ENCODE results near the gene C11orf24. TPM values are rescaled to one million over a fixed set of nuclear protein-coding genes. Genes with fewer than 3 reads are reported as not detected.

Gene C11orf24
- total and polyA plus RNA-seq, 2 of the 8 experiments (the other 6 are each of a cell fraction or from before 2014, with no cell fraction given) = 45.4 to 51.7 TPM

DNA sequence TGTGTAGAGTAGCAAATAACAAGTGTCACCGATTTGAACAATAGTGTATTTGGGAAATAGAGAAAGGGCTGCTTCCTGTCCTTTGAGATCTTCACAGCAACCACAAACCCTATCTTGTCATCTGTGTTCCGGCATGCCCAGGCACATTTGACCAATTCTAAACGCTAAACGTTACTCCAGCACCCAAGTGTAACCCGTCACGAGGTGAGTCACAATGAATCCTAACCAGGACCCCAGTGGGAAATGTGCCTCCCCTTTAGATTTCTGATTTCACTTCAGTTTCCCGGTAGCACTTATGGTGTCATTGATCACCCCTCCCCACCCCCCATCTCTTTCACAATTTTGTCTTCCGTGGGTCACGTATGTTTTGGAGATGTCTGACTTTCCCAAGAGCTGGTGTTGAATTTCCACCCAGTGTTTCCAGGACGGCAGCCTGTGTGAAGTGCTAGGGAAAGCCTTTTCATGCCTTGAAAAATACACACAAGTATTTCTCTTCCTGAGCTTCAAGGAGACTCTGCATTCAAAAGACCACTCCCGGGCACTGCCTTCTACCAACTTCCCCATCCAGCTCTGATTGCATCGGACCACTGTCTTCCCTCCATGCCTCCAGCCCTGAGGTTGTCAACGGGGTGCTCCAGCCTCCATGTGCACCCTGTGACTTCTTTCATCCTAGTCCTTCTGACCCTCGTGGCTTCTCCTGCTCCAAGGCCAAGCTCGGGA lies 10.5 kb upstream of the C11orf24 start:
- Histone ChIP-seq H4K8ac (ENCODE audit: extremely low read depth, insufficient read depth, low read length) (no peak overlapping the region), H3K4me2 (ENCODE audit: insufficient read depth in 1 of 2, low read depth in 2 of 2, low read length in 2 of 2) (no peak overlapping the region), H3K36me3 (ENCODE audit: control insufficient read depth in 2 of 4, insufficient read depth in 4 of 4, low read length in 3 of 4) (no peaks in the 10 kb centered on the region), H4K91ac (replicated peaks; ENCODE audit: insufficient read length, low read length) (no peak overlapping the region), H3K27ac (ENCODE audit: low read depth, low read length) (no peak overlapping the region), H3K4me1 (replicated peaks in 1 of 4; ENCODE audit: control insufficient read depth in 3 of 4, insufficient read depth in 4 of 4, low read length in 3 of 4) (no peaks in the 10 kb centered on the region), H3K4ac (replicated peaks; ENCODE audit: insufficient read length, low read depth, low read length) (no peak overlapping the region), H4K20me1 (replicated peaks in 1 of 2; ENCODE audit: control insufficient read depth in 1 of 2, insufficient read depth in 2 of 2, low read length in 2 of 2) (no peaks in the 10 kb centered on the region), H3K9me3 (ENCODE audit: insufficient read depth in 2 of 2, low read depth in 1 of 2, low read length in 1 of 2) (no peaks in the 10 kb centered on the region), H2BK5ac (ENCODE audit: low read depth, low read length) (no peak overlapping the region), H2BK120ac (replicated peaks; ENCODE audit: low read depth, low read length) (no peak overlapping the region), H3K9ac (replicated peaks in 1 of 4; ENCODE audit: extremely low read depth in 1 of 4, low read depth in 3 of 4, low read length in 3 of 4) (no peak overlapping the region), H4K5ac (ENCODE audit: insufficient read length, low read depth, low read length) (no peak overlapping the region), H2AFZ (ENCODE audit: low read length) (no peak overlapping the region), H2AK5ac (ENCODE audit: low read depth, low read length) (no peak overlapping the region), H3K18ac (ENCODE audit: extremely low read depth, low read length) (no peak overlapping the region), H3K27me3 (replicated peaks in 1 of 4; ENCODE audit: control insufficient read depth in 3 of 4, extremely low read depth in 1 of 4, insufficient read depth in 3 of 4, low read length in 3 of 4) (no peaks in the 10 kb centered on the region), H3K79me2 (ENCODE audit: control insufficient read depth in 1 of 2, insufficient read depth in 2 of 2, low read length in 2 of 2) (no peaks in the 10 kb centered on the region), H3K79me1 (ENCODE audit: low read depth, low read length) (no peaks in the 10 kb centered on the region), H3K23ac (ENCODE audit: insufficient read length) (no peak overlapping the region), H3K56ac (replicated peaks; ENCODE audit: insufficient read length, low read depth, low read length) (no peak overlapping the region), H2BK12ac (ENCODE audit: low read depth, low read length) (no peak overlapping the region), H3K23me2 (ENCODE audit: low read depth, low read length) (no peaks in the 10 kb centered on the region), H3K4me3 (ENCODE audit: extremely low read depth in 1 of 4, insufficient read depth in 2 of 4, low read depth in 3 of 4, low read length in 4 of 4) (no peak overlapping the region), H2BK15ac (ENCODE audit: low read length) (no peak overlapping the region), H3K14ac (ENCODE audit: insufficient read length) (no peak overlapping the region), H2BK20ac (ENCODE audit: low read length) (no peak overlapping the region)
- 82% methylated on average over 15 of the region's 15 CpGs; no CpG with 5 or more reads in 1 of the 2 experiments for WGBS, 2 experiments (ENCODE audit: extremely low coverage in 1 of 2, insufficient coverage in 1 of 2, insufficient read length in 1 of 2, insufficient replicate concordance in 2 of 2, low coverage in 1 of 2, low lambda C conversion rate in 2 of 2, missing lambda C conversion rate in 1 of 2)
- ChIA-PET POLR2A (ENCODE audit: partially characterized antibody) (interaction anchor here (1.3 to 1.4 kb wide), 2 partner anchors 10 to 17 kb away, joined by 3 to 6 read pairs; partner anchors contain the start of gene C11orf24), CTCF (ENCODE audit: partially characterized antibody) (interaction anchor here (1.0 to 2.5 kb wide), 3 partner anchors 16 to 103 kb away, joined by 3 to 10 read pairs (median 6); no protein-coding TSS in a partner anchor)
- no peak for FAIRE-seq
- TF ChIP-seq CBX5 (IDR thresholded peaks at IDR 0.05; ENCODE audit: low read depth, low read length) = no peak
- no peak for TF ChIP-seq FOSL1 (IDR thresholded peaks at IDR 0.05; ENCODE audit: insufficient read depth, low read depth, low read length)
- TF ChIP-seq CTCF (IDR thresholded peaks at IDR 0.05; ENCODE audit: control extremely low read depth in 1 of 3, insufficient read depth in 1 of 3, low read depth in 1 of 3, low read length in 3 of 3) = no peak
- no peak for TF ChIP-seq HDAC6 (IDR thresholded peaks at IDR 0.05; ENCODE audit: low read depth, low read length)
- TF ChIP-seq SUZ12 (IDR thresholded peaks at IDR 0.05; ENCODE audit: low read length) = no peak
- DNase-seq (ENCODE audit: low read depth in 1 of 2, low spot score in 2 of 2) = no peak
